HuH-7 (cell line): ENCODE results near the gene INSC.

ENCODE experiments used
- DNase-seq: peaks from one replicate; pipeline ENCODE4 v3.0.0; 2011; ENCODE audit warnings: low spot score

INSC gene

GRCh38 chr11:15222777-15223176, 108.1 kb downstream of the INSC start:
- no peak for DNase-seq

GRCh38 chr11:15223318-15223717, 108.6 kb downstream of the INSC start:
- no peak for DNase-seq

DNA sequence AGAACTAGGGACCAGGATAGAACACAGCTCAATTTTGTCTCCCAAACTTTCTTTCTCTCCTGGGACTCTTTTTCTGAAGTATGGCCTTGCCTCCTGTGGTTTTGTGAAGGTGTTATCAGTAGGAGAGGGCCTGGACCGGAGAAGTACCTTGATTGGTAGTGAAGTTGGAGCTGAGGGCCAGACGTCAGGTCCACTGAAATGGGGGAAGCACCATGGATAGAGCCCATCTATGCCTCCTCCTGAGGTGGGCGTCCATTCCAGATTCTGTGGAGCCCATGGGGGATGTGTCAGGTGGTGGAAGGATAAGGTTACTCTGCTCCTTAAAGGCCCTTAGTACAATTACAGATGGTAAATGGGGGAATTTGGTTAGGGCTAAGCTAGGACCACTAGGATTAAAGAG, 109.7 kb downstream of the INSC start:
- no peak for DNase-seq

DNA sequence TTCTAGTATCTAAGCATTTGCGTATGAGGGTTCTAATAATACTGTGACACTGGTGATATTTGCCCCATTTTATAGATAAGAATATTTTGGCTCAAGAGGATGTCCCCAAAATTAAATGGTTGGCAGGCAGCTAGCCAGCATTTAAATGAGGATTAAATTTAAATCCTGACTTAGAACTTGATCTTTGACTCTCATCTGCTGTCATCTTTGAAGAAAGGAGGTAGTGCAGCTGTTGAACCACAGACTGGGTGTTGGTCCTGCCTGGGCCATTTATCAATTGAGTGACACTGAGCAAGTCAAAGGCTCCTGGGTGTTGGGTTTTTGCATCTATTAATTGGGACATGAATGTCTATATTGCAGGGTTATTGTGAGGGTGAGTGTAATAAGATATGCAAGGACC, 112.3 kb downstream of the INSC start:
- no peak for DNase-seq

DNA sequence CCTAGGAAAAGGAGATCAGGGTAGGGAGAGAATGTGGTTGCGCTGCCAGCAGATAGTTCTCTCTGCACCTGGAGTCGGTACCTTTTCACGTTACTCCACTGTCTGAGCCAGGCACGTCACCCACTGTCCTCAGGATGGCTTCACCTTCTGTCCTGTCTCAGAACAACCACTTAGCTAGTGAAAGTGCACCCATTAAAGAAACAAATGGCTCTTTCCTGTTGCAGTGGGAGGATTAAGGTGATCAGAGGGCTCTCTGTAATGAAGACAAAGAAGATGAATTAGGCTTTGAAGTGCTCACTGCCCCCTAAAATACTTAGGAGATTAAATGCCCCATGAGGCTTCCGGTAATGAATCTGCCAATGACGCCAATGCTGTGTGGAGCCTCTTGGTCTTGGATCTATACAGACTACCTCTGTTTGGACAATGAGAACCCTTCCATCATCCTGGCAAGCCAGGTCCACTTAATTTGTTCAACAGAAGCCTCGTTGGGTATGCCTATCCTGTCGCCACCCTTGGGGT, 113.7 kb downstream of the INSC start:
- no peak for DNase-seq

GRCh38 chr11:15229069-15229468, 114.3 kb downstream of the INSC start:
- DNase-seq: no peak

DNA sequence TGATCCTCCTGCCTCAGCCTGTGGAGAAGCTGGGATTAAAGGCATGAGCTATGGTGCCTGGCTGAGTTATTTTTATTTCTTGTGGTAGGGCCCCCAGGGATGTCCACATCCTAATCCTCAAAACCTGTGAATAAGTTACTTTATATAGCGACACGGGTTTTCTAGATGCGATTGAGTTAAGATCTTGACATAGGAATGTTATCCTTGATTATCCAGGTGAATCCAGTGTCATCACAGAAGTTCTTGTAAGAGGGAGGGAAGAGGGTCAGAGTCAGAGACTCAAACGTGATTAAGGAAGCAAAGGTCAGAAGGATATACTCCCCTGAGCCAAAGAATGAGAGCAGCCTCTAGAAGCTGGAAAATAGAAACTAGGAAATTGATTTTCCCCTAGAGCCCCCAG, 117.8 kb downstream of the INSC start:
- no peak for DNase-seq

DNA sequence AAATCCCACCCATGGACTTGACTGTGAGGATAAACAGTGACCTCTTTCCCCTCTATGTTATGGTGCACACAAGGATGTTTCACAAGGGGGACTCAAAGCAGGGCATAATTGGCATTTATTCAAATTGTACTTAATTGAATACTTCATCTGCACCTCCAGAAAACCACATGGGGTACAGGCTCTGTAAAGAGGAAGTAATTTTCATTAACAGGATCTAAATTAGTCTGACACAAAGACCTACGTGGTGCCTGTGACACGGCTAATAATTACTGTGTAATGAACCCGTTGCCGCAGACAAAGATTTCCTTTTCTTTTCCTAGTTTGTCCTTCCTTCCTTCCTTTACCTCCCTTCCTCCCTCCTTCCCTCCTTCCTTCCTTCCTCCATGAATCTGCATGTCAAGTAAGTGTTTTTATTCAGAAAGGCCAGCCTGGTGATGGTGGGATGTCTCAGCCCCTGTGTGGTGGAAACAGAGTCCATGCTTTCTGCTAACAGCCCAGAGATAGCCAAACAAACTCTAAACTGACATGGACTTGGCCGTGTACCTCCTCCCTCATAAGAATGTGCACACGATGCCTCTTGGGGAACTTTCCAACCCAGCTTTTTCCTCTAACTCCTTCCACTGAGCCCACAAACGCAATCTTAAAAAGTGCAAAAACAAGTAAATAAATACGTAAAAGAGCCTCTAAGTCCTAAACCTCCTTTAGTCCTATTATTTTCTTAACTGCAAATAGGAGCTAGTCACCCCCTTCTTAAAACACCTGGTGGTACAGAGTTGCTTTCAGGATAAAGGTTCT, 118.8 kb downstream of the INSC start:
- no peak for DNase-seq

GRCh38 chr11:15234796-15235195, 120.1 kb downstream of the INSC start:
- DNase-seq: no peak

DNA sequence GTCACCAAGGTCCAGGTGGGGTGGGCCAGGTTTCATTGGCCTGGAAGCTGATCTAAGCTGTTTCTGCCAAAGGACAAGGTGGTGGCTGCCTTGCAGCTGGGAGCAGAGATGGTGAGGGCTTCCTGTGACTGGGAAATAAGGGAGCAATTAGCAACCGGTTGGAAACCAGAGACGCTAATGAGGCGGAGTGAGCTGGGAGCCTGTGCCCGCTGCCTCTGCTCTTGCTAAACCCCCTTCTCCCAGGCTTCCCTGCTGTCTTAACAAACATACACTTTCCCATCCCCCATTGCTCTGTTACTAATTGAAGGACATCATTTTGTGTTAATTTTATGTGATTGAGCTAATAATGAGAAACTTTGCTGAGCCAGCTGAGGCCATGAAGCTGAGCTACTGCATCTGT, 121.8 kb downstream of the INSC start:
- no peak for DNase-seq

- DNase-seq: no peak
These were observed 124.1 kb downstream of the INSC start for GRCh38 chr11:15238856-15239255.

- no peak for DNase-seq
These were observed 134.0 kb downstream of the INSC start for GRCh38 chr11:15248749-15249148.

- peak; percentile 44 for DNase-seq
These were observed 143.9 kb downstream of the INSC start for GRCh38 chr11:15258433-15259165.

DNA sequence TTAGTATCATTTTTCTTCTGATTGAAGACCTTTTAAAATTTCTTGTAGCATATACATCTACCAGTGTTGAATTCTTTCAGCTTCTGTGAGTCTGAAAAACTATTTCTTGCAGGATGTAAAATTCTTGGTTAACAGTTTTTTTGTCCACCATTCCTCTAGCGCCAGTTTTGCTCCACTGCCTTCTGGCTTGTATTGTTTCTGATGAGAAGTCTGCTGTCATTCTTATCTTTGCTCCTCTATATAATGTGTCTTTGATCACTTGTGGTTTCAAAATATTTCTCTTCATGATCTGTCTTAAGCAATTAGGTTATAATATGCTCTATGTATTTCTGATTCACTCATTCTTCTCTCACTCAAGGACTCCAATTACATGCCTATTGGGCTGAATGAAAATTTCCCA, 152.3 kb downstream of the INSC start:
- DNase-seq: no peak

GRCh38 chr11:15268598-15268997, 153.9 kb downstream of the INSC start:
- DNase-seq: no peak

GRCh38 chr11:15275141-15275540, 160.4 kb downstream of the INSC start:
- DNase-seq: no peak

- no peak for DNase-seq
These were observed 161.9 kb downstream of the INSC start for GRCh38 chr11:15276621-15277020.

GRCh38 chr11:15278128-15278527, 163.4 kb downstream of the INSC start:
- no peak for DNase-seq

GRCh38 chr11:15280393-15280792, 165.7 kb downstream of the INSC start:
- no peak for DNase-seq

GRCh38 chr11:15282754-15283153, 168.0 kb downstream of the INSC start:
- no peak for DNase-seq

- no peak for DNase-seq
These were observed 171.7 kb downstream of the INSC start for GRCh38 chr11:15286465-15286864.

DNA sequence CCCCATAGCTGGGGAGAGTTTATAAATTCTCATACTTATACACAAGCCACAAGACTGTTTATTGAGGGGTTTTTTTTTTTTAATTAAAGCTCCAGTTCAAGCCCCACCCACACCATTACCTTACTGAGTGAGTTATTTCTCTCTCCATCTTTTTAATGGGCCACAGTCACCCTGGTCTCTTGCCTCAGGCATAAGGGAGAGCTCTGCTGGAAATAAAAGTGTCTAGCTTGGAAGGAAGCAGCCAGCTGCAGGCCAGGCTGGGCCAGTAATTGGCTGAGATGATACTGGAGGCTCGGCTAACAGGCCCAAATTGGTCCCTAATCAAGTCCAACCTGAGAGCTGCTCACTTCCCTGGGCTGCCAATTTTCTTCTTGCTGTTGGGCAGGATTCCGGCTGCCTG, 174.1 kb downstream of the INSC start:
- DNase-seq: no peak

GRCh38 chr11:15289723-15290122, 175.0 kb downstream of the INSC start:
- no peak for DNase-seq
